HepG2 (cell line): ENCODE measurements around the gene PARN. TPM values are rescaled to one million over a fixed set of nuclear protein-coding genes. Genes with fewer than 3 reads are reported as not detected.

Experiments
- BRF2 ChIP-seq: sonication (generic); formaldehyde crosslinking; IDR thresholded peaks from 2 replicates; pipeline ENCODE4 v1.8.1; 2022; ENCODE audit warnings: mild to moderate bottlenecking, missing genetic modification reagents
- DNMT1 ChIP-seq: sonication (generic); formaldehyde crosslinking; IDR thresholded peaks from 2 replicates; pipeline ENCODE4 v1.5.1; 2020; ENCODE audit warnings: mild to moderate bottlenecking, missing genetic modification reagents
- FLYWCH1 ChIP-seq: sonication (generic); formaldehyde crosslinking; IDR thresholded peaks from 2 replicates; pipeline ENCODE4 v1.8.1; 2023; ENCODE audit warnings: mild to moderate bottlenecking, missing genetic modification reagents
- FOXK2 ChIP-seq: fragments of 450-650 bp; IDR thresholded peaks from 2 replicates; pipeline ENCODE4 v1.6.1; 2016
- KAT8 ChIP-seq: IDR thresholded peaks from 2 replicates; pipeline ENCODE4 v1.6.1; 2016; ENCODE audit warnings: missing genetic modification reagents, missing compliant biosample characterization
- KLF15 ChIP-seq: sonication (generic); formaldehyde crosslinking; IDR thresholded peaks from 2 replicates; pipeline ENCODE4 v1.8.1; 2023; ENCODE audit warnings: borderline replicate concordance, mild to moderate bottlenecking, inconsistent platforms, missing genetic modification reagents, mixed read lengths
- KLF16 ChIP-seq, 2 experiments: sonication (generic) in 1 of 2; formaldehyde crosslinking in 1 of 2; IDR thresholded peaks; 2 replicates each; pipeline versions ENCODE4 v1.6.1 to v1.8.0; 2016 to 2023; ENCODE audit warnings: missing genetic modification reagents in 2 of 2, missing compliant biosample characterization in 1 of 2
- MED1 ChIP-seq: sonication (generic); formaldehyde crosslinking; IDR thresholded peaks from 2 replicates; pipeline ENCODE4 v1.4.0; 2020; ENCODE audit warnings: missing genetic modification reagents
- NFE2L2 ChIP-seq: fragments of 150-350 bp; IDR thresholded peaks from 2 replicates; pipeline ENCODE4 v1.6.1; 2014; ENCODE audit warnings: low read length
- NFYC ChIP-seq: IDR thresholded peaks from 2 replicates; pipeline ENCODE4 v1.6.1; 2016; ENCODE audit warnings: missing genetic modification reagents, missing compliant biosample characterization
- NR2C2 ChIP-seq: sonication (generic); formaldehyde crosslinking; IDR thresholded peaks from 2 replicates; pipeline ENCODE4 v1.4.0; 2020; ENCODE audit warnings: missing genetic modification reagents, mild to moderate bottlenecking, moderate library complexity, borderline replicate concordance
- XRCC5 ChIP-seq: fragments of 200-400 bp; formaldehyde crosslinking; optimal IDR thresholded peaks from 2 replicates; pipeline ENCODE3; 2017; ENCODE audit warnings: mild to moderate bottlenecking, low read length
- ZFAT ChIP-seq: sonication (generic); formaldehyde crosslinking; conservative IDR thresholded peaks from 2 replicates; pipeline ENCODE4 v1.8.1; 2023; ENCODE audit warnings: missing genetic modification reagents, inconsistent platforms
- ZFP1 ChIP-seq: IDR thresholded peaks from 2 replicates; pipeline ENCODE4 v1.6.1; 2016
- ZNF143 ChIP-seq: sonication (generic); formaldehyde crosslinking; IDR thresholded peaks from 2 replicates; pipeline ENCODE4 v1.4.0; 2020; ENCODE audit warnings: missing genetic modification reagents
- ZNF280D ChIP-seq: sonication (generic); formaldehyde crosslinking; IDR thresholded peaks from 2 replicates; pipeline ENCODE4 v1.5.1; 2020; ENCODE audit warnings: mild to moderate bottlenecking, missing genetic modification reagents
- ZNF747 ChIP-seq: sonication (generic); formaldehyde crosslinking; IDR thresholded peaks from 2 replicates; pipeline ENCODE4 v1.8.1; 2023; ENCODE audit warnings: missing genetic modification reagents, mild to moderate bottlenecking, borderline replicate concordance
- ZSCAN30 ChIP-seq: sonication (generic); formaldehyde crosslinking; IDR thresholded peaks from 2 replicates; pipeline ENCODE4 v1.5.0; 2020; ENCODE audit warnings: mild to moderate bottlenecking, missing genetic modification reagents
- polyA plus RNA-seq, 8 experiments: library from polyadenylated mRNA; depleted of rRNA in 3 of 8; stranded (reverse) in 7 of 8; unstranded in 1 of 8; fragments of >200 nt; fragmentation: Illumina TruSeq in 4 of 8; extraction: Trizol in 4 of 8; gene quantifications; 2 replicates each; pipeline versions ENCODE4 v1.2.1 to v1.2.3, GENCODE V29; 2011 to 2016; ENCODE audit warnings: low read depth in 4 of 8, missing spikeins in 1 of 8, mixed read lengths in 1 of 8; ENCODE audit not compliant: insufficient read depth in 1 of 8
- total RNA-seq, 5 experiments: library from RNA; depleted of rRNA; stranded (reverse); fragments of >200 nt; fragmentation: Illumina TruSeq; extraction: Trizol; gene quantifications; 2 replicates each; pipeline ENCODE4 v1.2.3, GENCODE V29; 2016; ENCODE audit warnings: low read depth in 1 of 5
- TF ChIP-seq, protein P1 (sequence below): sonication (generic); formaldehyde crosslinking; IDR thresholded peaks from 2 replicates; pipeline ENCODE4 v1.5.0; 2020; ENCODE audit warnings: mild to moderate bottlenecking, missing genetic modification reagents, borderline replicate concordance
- TF ChIP-seq, protein P2 (sequence below): IDR thresholded peaks from 2 replicates; pipeline ENCODE4 v1.6.1; 2016; ENCODE audit warnings: missing genetic modification reagents, missing compliant biosample characterization

The PARN gene
- total and polyA plus RNA-seq, 2 of the 13 experiments (the other 11 are each of a cell fraction or from before 2014, with no cell fraction given): 13.3 to 47.6 TPM

GRCh38 chr16:14632693-14633569 is 2.9 kb upstream of the PARN start, which contains the start of gene BFAR (continued):
- TF ChIP-seq, protein P1, sequence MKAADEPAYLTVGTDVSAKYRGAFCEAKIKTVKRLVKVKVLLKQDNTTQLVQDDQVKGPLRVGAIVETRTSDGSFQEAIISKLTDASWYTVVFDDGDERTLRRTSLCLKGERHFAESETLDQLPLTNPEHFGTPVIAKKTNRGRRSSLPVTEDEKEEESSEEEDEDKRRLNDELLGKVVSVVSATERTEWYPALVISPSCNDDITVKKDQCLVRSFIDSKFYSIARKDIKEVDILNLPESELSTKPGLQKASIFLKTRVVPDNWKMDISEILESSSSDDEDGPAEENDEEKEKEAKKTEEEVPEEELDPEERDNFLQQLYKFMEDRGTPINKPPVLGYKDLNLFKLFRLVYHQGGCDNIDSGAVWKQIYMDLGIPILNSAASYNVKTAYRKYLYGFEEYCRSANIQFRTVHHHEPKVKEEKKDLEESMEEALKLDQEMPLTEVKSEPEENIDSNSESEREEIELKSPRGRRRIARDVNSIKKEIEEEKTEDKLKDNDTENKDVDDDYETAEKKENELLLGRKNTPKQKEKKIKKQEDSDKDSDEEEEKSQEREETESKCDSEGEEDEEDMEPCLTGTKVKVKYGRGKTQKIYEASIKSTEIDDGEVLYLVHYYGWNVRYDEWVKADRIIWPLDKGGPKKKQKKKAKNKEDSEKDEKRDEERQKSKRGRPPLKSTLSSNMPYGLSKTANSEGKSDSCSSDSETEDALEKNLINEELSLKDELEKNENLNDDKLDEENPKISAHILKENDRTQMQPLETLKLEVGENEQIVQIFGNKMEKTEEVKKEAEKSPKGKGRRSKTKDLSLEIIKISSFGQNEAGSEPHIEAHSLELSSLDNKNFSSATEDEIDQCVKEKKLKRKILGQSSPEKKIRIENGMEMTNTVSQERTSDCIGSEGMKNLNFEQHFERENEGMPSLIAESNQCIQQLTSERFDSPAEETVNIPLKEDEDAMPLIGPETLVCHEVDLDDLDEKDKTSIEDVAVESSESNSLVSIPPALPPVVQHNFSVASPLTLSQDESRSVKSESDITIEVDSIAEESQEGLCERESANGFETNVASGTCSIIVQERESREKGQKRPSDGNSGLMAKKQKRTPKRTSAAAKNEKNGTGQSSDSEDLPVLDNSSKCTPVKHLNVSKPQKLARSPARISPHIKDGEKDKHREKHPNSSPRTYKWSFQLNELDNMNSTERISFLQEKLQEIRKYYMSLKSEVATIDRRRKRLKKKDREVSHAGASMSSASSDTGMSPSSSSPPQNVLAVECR: peak; percentile 94
- TF ChIP-seq DNMT1 (CRISPR knock-in tag): peak; percentile 73; the same call in 1 of the 2 replicates
- TF ChIP-seq KLF15 (CRISPR knock-in tag): peak; percentile 16; the same call in 1 of the 2 replicates
- TF ChIP-seq ZNF747 (CRISPR knock-in tag): peak; percentile 72; the same call in 1 of the 2 replicates
- peak; percentile 59; the same call in 1 of the 2 replicates for TF ChIP-seq FOXK2
- 0 out of 2 replicates have a peak, but pooled peaks have one; percentile 58 for TF ChIP-seq ZFAT (CRISPR knock-in tag)
- peak; percentile 71; the same call in 1 of the 2 replicates for TF ChIP-seq ZNF143
- TF ChIP-seq MED1 (CRISPR knock-in tag): peak; percentile 92
- no peak for TF ChIP-seq FLYWCH1
- peak; percentile 38 for TF ChIP-seq ZFP1 (CRISPR knock-in tag)
- peak in 1 of 2 experiments; percentile 98; a peak in 2 of 4 replicates for TF ChIP-seq KLF16 (CRISPR knock-in tag; IDR thresholded peaks at IDR 0.05)
- 0 out of 2 replicates have a peak, but pooled peaks have one; percentile 11 for TF ChIP-seq ZSCAN30 (CRISPR knock-in tag)
- 0 out of 2 replicates have a peak, but pooled peaks have one; percentile 7 for TF ChIP-seq ZNF280D (CRISPR knock-in tag)
- TF ChIP-seq NR2C2 (CRISPR knock-in tag): peak; percentile 84
- 0 out of 2 replicates have a peak, but pooled peaks have one; percentile 50 for TF ChIP-seq BRF2
- peak; percentile 58; the same call in 1 of the 2 replicates for TF ChIP-seq NFYC (CRISPR knock-in tag)
- TF ChIP-seq XRCC5: peak; percentile 87
- peak; percentile 98 for TF ChIP-seq KAT8 (CRISPR knock-in tag)
- TF ChIP-seq NFE2L2: 0 out of 2 replicates have a peak, but pooled peaks have one; percentile 25
- TF ChIP-seq, protein P2, sequence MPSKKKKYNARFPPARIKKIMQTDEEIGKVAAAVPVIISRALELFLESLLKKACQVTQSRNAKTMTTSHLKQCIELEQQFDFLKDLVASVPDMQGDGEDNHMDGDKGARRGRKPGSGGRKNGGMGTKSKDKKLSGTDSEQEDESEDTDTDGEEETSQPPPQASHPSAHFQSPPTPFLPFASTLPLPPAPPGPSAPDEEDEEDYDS: peak; percentile 99
